Measurements from ENCODE around the gene STK25.

DNA sequence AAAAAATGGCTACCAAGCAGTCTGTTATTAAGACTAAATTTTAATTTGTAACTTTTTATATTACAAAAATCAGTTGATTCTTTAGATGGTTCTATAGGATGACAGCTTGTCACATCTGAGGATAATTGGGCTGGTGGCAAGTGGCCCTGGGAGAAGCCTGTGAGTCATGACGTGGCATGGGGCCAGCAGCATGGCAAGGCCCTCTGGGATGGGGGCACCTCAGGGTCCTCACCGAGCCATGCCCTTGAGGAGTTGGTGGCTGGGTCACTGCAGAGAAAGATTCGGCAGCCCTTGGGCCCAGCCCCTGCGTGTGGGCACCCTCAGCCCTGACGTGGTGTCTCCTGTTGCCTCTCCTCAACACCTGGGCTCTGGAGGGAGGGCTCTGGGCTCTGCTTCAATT is 49.7 kb downstream of the STK25 start:
- TF ChIP-seq, protein P1, sequence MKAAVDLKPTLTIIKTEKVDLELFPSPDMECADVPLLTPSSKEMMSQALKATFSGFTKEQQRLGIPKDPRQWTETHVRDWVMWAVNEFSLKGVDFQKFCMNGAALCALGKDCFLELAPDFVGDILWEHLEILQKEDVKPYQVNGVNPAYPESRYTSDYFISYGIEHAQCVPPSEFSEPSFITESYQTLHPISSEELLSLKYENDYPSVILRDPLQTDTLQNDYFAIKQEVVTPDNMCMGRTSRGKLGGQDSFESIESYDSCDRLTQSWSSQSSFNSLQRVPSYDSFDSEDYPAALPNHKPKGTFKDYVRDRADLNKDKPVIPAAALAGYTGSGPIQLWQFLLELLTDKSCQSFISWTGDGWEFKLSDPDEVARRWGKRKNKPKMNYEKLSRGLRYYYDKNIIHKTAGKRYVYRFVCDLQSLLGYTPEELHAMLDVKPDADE (IDR thresholded peaks at IDR 0.05) = no peak
- no peak for TF ChIP-seq CREB1 (CRISPR knock-in tag; IDR thresholded peaks at IDR 0.05; ENCODE audit: low read depth)
